Hindlimb muscle (tissue), 1 donor: ENCODE results near the gene RBM48. TPM values are rescaled to one million over a fixed set of nuclear protein-coding genes. Genes with fewer than 3 reads are reported as not detected.
"Not testable (repeated sequence)": the region's sequence is repeated elsewhere in the genome, so short reads cannot be mapped to it uniquely, and the experiment has no call there.

Source experiments
- DNase-seq: peaks from one replicate; pipeline ENCODE4 v3.0.0-alpha.2; 2013
- polyA plus RNA-seq: library from polyadenylated mRNA; unstranded; fragments of 120-200 nt; gene quantifications from one replicate; pipeline ENCODE4 v1.2.1, GENCODE V29; 2013; ENCODE audit not compliant: insufficient read length

Gene RBM48
- polyA plus RNA-seq, 1 donor, result 13.1 TPM

GRCh38 chr7:92545116-92545515 is 16.5 kb downstream of the RBM48 start:
- not testable (repeated sequence) for DNase-seq

GRCh38 chr7:92546856-92547497 is 18.4 kb downstream of the RBM48 start:
- no peak for DNase-seq

GRCh38 chr7:92547579-92547978 is 19.0 kb downstream of the RBM48 start:
- DNase-seq, result no peak

- no peak for DNase-seq
Observed at GRCh38 chr7:92550194-92550593, 21.6 kb downstream of the RBM48 start.

GRCh38 chr7:92557249-92557648 is 28.7 kb downstream of the RBM48 start:
- no peak for DNase-seq

- DNase-seq, result no peak
Observed at GRCh38 chr7:92557808-92558362, 29.3 kb downstream of the RBM48 start.

GRCh38 chr7:92560602-92561001 is 32.0 kb downstream of the RBM48 start:
- no peak for DNase-seq

GRCh38 chr7:92563345-92563744 is 34.8 kb downstream of the RBM48 start:
- no peak for DNase-seq

GRCh38 chr7:92567460-92567859 is 38.9 kb downstream of the RBM48 start:
- DNase-seq, result no peak

GRCh38 chr7:92569137-92569536 is 40.5 kb downstream of the RBM48 start:
- no peak for DNase-seq

GRCh38 chr7:92576296-92576695 is 47.7 kb downstream of the RBM48 start:
- no peak for DNase-seq

- DNase-seq, result no peak
Observed at GRCh38 chr7:92582948-92583347, 54.4 kb downstream of the RBM48 start.

GRCh38 chr7:92584953-92585352 is 56.4 kb downstream of the RBM48 start:
- DNase-seq, result no peak

- no peak for DNase-seq
Observed at GRCh38 chr7:92586403-92586802, 57.8 kb downstream of the RBM48 start.

- DNase-seq, result no peak
Observed at GRCh38 chr7:92586841-92587240, 58.2 kb downstream of the RBM48 start.

Other genes starting within 250 kb of the RBM48 start
- gene GATAD1, start 81.3 kb upstream of the RBM48 start, polyA plus RNA-seq, result 27.9 TPM
- 1.8 TPM for gene ERVW-1, start 50.8 kb upstream of the RBM48 start, polyA plus RNA-seq
- gene PEX1, start 275 bp upstream of the RBM48 start, polyA plus RNA-seq, result 25.4 TPM
- gene FAM133B, start 61.6 kb downstream of the RBM48 start, polyA plus RNA-seq, result 28.1 TPM